Epithelial cell of alveolus of lung (primary cell): ENCODE data around the gene CEP350. TPM values are rescaled to one million over a fixed set of nuclear protein-coding genes. Genes with fewer than 3 reads are reported as not detected.

ENCODE experiments used
- total RNA-seq: library from RNA; depleted of rRNA; stranded (reverse); fragments of >200 nt; gene quantifications from 2 replicates; pipeline ENCODE4 v1.2.1, GENCODE V29; 2015

Gene CEP350, protein sequence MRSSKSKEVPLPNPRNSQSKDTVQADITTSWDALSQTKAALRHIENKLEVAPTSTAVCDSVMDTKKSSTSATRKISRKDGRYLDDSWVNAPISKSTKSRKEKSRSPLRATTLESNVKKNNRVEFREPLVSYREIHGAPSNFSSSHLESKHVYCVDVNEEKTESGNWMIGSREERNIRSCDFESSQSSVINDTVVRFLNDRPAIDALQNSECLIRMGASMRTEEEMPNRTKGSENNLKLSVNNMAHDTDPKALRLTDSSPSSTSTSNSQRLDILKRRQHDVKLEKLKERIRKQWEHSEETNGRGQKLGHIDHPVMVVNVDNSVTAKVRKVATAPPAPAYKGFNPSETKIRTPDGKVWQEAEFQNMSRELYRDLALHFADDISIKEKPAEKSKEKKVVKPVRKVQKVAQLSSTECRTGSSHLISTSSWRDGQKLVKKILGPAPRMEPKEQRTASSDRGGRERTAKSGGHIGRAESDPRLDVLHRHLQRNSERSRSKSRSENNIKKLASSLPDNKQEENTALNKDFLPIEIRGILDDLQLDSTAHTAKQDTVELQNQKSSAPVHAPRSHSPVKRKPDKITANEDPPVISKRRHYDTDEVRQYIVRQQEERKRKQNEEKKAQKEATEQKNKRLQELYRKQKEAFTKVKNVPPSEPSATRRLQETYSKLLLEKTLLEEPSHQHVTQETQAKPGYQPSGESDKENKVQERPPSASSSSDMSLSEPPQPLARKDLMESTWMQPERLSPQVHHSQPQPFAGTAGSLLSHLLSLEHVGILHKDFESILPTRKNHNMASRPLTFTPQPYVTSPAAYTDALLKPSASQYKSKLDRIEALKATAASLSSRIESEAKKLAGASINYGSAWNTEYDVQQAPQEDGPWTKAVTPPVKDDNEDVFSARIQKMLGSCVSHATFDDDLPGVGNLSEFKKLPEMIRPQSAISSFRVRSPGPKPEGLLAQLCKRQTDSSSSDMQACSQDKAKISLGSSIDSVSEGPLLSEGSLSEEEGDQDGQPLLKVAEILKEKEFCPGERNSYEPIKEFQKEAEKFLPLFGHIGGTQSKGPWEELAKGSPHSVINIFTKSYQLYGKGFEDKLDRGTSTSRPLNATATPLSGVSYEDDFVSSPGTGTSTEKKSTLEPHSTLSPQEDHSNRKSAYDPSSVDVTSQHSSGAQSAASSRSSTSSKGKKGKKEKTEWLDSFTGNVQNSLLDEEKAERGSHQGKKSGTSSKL (N-terminal part only)
- 25.6 and 39.2 TPM in 2 replicates for total RNA-seq

DNA sequence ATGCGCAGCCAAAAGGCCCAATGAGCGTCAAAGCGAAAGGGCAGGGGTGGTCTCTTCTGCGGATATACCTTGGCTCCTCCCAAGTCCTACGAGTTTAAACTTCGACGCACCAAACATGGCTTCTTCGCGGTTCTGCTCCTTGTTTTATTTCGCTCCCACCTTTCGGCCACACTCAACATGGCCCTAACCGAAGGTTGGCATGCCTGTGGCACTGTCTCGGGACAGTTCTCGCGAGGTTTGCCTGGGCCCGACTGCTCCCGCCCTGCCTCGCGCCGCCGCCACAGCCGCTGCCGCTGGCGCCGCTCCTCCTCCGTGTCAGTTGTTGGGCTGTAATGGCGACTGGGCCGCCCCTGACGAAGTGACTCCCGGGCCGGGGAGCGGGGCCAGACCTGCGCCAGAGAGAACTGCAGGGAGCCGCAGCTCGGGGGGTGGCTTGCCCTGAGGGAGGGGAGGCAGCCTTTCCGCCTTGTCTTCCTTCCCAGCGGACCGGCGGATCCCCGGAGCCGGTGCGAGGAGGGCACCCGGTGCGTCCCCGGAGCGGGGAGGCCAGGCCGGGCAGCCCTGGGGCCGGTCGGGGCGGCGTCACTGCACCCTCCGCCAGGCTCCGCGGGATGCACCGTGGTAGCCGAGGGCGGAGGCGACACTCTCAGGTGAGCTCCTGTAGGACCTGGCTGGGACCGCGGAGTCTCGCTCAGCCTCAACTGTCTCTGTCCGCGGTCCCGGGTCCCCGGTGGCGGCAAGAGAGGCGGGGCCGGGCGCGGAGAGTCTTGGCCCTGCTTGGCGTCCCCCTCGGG, at the start of gene CEP350:
TSS of gene CEP350 (plus strand) at position 318 of the 794 bp plus-strand sequence. CDS start 31,372 bp downstream, outside the sequence.

DNA sequence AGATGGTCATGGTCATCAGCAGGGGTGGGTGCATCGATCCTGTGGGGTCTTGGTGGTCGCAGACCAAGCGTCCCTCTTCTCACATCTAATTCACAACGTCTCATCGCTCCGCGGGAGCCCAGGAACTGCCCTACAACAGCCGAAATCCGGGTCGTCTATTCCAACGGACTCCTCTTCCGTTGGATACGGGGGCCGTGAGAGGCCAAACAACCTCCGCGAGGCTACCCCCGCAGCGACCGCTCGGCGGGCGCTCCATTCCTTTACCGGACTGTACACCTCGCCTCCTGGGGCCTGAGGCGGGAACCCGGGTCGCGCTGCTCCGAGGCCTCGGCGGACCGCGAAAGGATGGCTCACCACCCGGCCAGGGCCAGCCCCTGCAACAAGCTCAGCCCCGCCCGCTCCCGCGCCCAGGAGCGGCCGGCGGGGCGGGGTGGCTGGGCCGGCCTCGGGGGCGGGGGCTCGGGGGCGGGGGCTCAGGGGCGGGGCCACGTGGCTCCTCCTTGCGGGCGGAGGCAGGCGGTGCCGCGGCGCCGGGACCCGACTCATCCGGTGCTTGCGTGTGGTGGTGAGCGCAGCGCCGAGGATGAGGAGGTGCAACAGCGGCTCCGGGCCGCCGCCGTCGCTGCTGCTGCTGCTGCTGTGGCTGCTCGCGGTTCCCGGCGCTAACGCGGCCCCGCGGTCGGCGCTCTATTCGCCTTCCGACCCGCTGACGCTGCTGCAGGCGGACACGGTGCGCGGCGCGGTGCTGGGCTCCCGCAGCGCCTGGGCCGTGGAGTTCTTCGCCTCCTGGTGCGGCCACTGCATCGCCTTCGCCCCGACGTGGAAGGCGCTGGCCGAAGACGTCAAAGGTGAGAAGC, 199.9 kb downstream of the CEP350 start, which contains the start of gene QSOX1:
TSS of gene QSOX1 (plus strand) at position 545 of the 857 bp plus-strand sequence. CDS start at position 584, 39 bp downstream.

Other genes with a start within 250 kb of the CEP350 start
- gene FAM163A, start 211.5 kb upstream of the CEP350 start, total RNA-seq = 0.26 TPM in 1 of 2 replicates, not detected in the other
- gene TOR1AIP2, start 77.0 kb upstream of the CEP350 start, total RNA-seq = 66.4 and 67.1 TPM in 2 replicates
- 38.9 and 58.8 TPM in 2 replicates for gene TOR1AIP1, start 72.5 kb upstream of the CEP350 start, total RNA-seq
- 541 and 1,612 TPM in 2 replicates for gene QSOX1, start 200.1 kb downstream of the CEP350 start, total RNA-seq